ENCODE results near the gene SELENOO.

Gene SELENOO

DNA sequence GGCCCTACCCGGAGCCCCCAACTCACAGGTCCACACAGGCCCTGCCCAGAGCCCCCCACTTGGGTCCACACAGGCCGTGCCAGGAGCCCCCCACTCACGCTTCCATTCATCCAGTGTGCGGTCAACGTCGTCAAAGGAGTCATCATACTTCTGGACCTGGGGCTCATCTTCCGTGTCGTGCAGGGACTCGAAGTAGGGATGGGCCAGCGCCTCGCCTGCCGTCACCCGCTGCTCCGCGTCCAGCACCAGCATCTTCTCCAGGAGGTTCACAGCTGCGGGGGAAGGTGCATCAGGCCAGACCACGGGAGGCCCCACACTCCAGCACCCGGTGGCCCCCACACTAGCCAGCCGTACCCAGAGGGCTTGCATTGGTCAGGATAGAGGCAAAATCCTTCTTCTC lies 54.3 kb downstream of the SELENOO start:
- DNase-seq (ENCODE audit: low read depth), result no peak

DNA sequence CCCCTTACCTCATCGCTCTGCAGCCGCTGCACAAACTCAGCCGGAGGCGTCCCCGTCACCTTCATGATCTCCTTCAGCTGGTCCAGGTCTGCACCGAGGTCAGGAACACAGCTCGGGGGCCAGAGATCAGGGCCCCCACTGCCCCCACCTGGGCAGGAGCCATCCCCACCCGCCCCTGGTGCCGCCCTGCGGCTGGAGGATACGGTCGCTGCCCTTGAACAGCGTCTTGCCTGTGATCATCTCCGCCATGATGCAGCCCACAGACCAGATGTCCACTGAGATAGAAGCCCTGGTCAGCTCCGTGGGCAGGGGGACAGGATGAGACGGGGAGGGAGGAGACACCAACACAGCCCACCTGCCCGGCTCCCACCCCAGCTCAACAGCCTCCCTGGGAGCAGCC lies 54.8 kb downstream of the SELENOO start:
- no peak for DNase-seq (ENCODE audit: low read depth)

DNA sequence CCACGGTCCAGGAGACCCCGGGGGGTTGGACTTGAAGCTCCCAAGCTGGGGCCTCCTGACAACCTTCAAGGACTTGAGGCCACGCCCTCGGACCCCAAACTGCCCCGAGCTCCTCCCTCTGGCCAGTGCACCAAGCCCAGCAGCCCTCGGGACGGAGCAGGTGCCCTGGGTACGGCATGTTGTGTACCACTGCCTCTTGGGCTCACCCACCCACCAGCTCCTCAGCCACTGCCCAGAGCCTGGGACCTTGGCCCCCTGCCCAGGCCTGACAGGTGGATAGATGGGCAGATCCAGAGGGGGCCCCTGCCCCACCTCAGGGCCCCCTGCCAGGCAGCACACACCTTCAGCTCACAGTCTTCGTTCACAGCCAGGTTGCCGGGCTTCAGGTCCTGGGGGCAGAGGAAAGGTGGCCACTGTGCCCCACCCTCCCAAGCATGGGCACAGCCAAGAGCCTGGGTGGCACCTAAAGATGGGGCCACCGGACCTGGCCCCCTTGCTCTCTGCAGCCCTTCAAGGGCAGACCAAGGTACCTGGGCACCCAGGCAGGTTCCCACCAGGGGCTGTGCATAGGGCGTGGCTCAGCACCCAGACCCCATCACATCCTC lies 55.5 kb downstream of the SELENOO start:
- DNase-seq (ENCODE audit: low read depth), result no peak

DNA sequence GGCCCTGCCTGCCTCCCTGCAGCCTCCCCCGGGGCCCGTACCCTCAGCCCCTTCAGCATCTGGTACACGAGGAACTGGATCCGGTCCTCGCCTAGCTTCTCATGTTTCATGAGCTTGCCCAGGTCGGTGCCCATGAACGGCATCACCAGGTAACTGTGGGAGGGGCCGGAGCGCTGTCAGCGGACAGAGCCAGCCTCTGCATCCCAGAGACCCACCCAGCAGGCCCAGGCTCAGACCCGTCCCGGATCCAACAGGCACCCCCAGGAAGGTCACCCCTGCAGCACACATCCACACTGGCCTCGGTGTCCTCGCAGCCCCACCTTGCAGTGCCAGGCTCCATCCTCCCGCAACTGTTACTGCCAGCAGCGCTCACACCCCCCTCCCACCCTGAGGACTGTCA lies 56.2 kb downstream of the SELENOO start:
- DNase-seq (ENCODE audit: low read depth), result no peak

DNA sequence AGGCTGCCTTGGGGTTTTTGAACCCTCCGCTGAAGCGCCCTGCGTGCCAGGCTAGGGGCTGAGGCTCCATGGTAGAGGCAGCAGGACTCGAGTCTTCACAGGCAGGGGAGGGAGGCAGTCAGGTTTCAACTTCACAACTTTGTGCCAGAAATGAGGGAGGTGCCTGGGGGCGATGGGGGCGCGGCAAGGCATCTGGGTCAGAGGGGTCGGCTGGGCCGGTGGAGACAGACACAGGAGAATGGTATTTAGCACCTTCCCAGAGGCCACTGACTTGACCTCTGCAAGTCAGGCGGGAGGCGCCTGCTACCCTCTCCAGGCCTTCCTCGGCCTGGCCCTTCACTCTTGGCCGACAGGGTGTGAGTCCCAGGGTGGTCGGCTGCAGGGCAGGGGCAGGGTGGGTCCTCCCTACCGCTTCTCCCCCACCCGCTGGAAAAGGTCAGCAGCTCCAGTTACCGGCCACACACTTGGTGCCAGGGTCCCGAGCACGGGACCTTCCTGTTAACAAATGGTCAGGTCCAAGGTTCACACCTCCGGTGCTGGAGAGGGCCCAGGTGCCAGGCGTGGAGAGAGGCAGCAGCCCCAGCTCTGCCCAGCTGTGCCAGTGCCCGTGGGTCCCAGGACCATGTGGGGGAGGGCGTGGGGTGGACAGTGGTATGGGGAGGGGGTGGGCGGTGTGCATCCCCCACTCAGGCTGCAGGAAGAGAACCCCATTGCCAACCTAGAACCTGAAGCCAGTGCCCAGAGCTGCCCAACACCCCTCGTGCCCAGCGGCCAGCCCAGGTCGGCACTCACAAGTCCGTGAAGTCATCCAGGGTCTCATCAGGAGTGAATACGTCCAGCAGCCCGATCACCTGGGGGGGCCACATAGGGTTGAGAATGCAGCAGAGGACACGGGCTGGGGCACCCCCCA lies 56.9 kb downstream of the SELENOO start:
- DNase-seq (ENCODE audit: low read depth), result no peak

DNA sequence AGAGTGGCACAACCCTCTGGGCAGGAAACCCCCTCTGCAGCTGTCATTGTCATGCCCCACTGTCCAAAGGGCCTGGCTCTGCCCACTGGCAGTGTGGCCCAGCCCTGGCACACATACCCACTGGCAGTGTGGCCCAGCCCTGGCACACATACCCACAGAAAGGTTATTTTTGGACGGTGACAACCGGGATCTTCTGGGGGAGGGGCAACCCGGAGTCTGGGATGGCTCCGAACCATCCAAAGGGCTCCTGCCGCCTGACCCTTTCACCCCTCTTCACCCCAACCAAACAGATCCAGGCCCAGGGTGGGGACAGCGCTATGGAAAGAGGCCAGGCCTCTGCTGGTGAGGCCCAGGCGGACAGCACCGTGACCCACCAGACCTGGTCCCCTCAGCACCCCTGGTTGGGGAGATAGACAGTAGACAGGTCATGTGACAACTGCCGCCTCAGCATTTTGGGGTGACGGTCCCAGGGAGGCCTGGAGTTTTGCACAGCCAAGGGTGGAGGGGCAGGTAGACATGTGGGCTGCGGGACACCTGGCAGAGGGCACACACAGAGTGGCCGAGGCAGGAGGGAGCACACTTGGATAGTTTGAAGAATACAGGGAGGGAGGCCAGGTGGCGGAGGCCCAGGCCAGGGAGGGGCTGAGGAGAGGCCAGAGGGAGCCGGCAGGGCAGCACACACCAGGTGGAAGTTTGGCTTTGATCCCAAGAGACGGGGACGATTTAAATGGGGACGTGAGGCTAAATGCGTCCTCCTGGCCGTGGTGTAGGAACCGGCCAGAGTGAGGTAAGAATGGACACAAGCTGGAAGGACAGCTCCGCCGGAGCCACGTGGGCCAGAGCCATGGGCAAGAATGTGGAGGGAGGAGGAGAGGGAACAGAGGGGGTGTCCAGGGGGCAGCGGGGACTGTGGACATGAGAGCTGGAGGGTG lies 57.8 kb downstream of the SELENOO start:
- no peak for DNase-seq (ENCODE audit: low read depth)

DNA sequence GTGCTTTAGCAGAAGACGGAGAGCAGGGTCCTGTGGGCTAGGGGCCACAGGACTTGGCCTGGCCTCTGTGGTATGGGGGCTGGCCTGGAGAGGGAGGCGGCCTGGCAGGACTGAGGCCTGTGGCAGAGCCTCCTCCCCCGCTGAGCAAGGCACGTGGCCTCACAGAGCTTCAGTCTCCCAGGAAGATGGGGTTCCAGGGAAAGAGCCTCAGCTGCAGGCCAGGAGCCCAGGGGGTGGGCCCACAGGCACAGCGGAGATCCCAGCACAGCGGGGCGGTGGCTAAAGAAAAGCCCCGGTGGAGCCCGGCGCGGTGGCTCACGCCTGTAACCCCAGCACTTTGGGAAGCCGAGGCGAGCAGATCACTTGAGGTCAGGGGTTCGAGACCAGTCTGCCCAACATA lies 58.5 kb downstream of the SELENOO start:
- no peak for DNase-seq (ENCODE audit: low read depth)

DNA sequence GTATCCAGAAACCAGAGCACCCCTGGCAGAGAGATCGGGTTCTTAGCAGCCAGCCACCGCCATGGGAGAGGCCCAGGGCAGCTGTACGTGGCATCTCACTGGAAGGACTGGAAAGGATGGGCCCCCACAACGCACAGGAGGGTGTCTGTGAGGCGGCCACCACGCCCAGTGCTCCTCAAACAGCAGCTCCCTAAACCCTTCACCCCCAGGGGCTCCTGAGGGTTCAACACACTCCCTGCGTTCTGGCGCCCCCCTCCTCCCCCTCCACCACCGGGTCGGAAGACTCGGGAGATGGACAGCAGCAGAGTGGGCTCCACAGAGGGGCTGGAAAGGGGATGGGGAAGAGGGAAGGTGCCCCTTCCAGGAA lies 59.6 kb downstream of the SELENOO start:
- no peak for DNase-seq (ENCODE audit: low read depth)

DNA sequence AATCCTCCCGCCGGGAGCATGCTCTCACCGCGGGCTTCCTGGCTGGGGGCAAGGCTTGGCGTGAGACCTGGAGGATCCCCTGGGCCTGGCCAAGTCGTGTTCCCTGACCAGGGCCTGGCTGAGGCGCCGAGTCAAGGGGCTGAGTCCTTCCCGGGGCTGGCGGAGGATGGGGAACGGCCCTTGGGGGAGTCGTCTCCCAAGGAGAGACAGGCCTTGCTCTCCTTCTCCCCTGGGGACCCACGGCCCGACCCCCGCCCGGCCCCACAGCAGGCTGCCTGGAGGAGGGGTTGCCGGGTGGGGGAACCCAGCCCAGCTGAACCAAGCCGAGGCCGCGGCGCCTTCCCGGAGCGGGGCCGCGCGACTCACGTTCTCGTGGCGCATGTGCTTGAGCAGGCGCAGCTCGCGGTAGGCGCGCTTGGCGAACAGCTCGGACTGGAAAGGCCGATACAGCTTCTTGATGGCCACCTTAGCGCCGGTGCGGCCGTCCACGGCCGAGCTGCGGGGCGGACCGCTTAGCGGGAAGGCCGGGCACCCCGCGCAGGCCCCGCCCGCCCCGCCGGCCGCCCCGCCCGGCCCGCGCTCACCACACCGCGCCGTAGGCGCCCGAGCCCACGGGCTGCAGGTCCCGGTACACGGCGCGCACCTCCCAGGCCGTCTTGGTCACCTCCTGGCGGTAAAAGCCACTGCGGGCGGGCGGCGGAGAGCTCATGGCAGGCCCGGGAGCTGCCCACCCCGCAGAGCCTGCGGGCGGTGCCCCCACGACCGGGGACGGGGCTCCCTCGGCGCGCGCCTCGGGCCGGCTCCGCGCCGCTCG lies 60.2 kb downstream of the SELENOO start:
- DNase-seq (ENCODE audit: low read depth), result no peak

DNA sequence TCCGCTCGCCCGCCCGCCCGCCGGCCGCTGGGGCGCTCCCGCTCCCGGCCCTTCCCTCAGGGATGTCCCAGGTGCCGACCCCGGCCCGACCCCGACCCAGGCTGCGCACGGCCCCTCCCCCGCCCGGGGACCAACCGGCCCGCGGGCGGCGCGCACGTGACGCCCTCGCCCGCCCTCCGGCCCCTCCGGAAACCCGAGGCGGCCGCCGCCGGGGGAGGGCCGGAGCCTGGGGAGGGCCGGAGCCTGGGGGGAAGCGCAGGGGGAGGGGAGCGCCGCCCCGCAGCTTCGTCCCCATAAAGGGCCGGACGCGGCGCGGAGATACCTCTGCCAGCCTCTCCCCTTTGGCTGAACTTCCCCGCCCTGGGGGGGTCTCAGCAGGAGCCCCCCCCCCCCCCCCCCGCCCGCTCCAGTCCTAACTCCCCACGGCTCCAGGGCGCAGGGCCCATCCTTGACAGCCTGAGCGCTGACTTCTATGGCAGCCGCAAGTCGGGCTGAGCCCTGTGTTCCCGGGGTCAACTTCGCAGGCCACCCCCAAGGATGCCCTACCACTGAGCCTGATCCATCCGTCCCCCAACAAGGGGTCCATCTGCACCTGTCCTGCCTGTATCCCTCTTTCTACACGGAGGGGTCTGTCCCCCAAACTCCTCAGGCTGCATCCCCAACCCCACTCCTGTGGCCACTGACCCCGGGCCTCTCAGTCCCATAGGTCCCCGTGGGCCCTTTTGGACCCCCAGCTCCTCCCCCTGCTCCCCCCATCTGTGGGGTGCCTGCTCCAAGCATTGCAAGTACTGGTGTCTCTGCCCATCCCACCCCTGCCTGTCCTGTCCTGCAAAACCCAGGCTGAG lies 61.0 kb downstream of the SELENOO start, which contains the start of gene MAPK12:
TSS of gene MAPK12 (minus strand) at position 69 of the 845 bp plus-strand sequence. CDS start 174 bp downstream, outside the sequence.
- DNase-seq (ENCODE audit: low read depth), result no peak

DNA sequence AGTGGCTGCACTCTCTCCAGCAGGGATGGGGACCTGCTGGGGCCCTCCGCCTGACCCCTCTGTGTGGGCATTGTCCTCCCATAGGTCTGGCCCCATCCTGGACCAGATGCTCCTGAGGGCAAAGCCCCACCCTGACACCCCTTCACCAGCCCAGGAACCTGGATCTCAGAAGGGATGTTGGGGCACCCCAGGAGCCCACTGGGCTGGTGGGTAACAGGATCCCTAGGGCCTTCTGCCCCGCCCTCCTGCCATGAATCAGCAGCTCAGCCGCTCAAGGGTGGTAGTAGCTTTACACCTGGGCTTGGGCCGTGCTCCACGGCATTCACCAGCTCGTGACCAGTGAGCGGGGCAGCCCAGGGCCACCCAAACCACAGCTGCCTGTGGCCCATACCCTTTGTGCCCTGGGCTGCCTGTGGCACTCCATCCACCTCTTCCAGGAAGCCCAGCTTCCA lies 61.7 kb downstream of the SELENOO start:
- DNase-seq (ENCODE audit: low read depth), result no peak

DNA sequence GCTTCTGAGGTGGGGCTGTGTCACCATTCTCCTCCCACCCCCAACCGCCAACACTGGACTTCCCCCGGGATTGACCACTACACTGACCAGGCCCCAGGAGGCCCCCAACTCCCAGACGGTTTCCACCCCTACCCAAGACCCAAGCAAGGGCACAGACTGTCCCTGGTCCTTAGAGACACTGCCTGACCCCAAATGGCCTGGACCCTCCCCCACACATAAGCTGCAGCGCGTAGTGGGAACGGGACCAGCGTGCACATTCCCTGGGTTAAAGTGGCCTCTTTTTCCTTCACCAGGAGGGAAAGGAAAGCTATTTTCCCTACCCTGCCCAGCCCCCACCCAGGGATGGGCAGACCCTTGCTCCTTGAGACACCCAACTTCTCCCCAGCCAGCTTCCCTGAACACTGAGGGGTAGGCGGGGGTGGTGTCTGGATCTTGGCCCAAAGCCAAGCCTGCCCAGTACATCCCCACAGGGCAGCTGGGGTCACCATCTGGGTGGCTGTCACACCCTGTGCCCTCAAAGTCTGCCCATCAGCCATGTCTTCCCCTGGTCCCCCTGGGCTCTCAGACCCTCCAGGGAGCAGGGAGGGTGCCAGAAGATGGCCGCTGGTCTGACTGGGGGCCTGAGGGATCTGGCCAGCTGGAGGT lies 62.3 kb downstream of the SELENOO start:
- no peak for DNase-seq (ENCODE audit: low read depth)

DNA sequence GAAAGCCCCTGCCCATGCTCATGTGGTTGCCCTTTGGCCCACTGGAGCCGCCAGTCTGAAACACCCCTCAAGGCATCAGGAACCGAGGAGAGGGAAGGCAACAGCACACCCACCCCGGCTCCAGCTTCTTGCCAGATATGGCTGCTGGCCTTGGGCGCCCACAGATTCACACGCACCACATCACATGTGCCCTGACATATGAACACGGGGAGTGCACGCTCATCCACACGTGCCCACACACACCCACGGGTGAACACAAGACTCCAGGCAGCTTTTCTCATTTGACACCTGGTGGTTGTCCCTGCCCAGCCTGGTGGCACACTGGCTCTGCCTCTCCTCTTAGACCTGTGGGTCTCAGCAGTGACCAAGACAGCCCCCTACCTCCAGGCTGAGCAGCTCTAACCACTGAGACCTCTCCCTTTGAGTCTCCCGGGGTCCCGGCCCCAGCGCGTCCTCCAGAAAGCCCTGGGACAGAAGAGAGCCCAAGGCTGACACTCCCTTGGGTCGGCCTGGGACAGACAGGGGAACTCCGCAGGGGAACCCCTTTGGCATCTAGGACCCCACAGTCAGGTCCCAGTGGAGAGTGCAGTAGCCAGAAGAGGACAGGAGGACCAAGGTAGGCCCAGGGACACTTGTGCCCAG lies 63.4 kb downstream of the SELENOO start:
- no peak for DNase-seq (ENCODE audit: low read depth)

DNA sequence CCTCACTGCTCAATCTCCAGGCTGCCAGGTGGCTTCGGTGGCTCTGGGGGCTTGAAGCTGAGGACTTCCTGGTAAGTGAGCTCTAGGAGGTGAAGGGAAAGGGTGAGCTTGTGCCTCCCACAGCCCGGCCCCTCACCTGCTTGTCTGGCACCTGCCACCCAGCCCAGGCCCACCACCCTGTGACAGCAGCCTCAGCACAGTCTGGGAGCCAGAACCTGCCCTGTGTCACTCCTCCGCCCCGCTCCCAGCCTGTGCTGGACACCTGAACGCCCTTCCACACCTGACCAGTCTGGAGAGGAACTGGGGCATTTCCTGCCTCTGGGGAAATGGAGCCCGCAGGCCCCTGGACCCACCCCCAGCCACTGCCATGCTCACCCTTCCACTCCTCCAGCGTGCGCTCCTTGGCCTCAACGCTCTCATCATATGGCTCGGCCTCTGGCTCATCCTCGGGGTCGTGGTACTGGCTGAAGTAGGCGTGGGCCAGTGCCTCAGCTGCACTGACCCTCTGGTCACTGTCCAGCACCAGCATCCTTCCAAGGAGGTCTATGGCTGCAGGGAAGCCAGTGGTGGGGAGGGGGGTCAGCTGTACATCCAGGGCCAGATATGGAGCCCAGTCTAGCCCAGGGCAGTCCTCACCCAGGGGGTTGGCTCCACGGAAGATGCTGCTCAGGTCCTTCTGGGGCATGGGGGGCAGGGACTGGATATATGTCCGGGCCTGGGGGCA lies 64.3 kb downstream of the SELENOO start:
- DNase-seq (ENCODE audit: low read depth), result no peak

DNA sequence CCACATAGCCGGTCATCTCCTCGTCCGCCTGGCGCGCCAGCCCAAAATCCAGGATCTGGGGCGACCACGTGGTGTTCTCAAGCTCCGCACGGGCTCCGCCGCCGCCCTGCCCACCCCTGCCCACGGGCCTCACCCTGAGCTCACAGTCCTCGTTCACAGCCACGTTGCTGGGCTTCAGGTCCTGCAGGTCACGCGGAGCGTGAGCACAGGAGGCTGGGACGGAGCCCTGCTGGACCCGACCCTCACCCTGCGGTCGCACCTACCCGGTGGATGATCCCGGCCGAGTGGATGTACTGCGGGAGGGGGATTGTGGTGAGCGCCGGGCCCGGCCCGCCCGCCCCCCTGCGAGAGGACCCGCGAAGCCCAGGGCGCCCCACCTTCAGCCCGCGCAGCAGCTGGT lies 66.2 kb downstream of the SELENOO start:
- no peak for DNase-seq (ENCODE audit: low read depth)
